Suprapubic skin (tissue), 4 donors: ENCODE data around the gene SHC4. TPM values are rescaled to one million over a fixed set of nuclear protein-coding genes. Genes with fewer than 3 reads are reported as not detected.
A peak's percentile ranks its signal among the peaks of the same experiment; 100 is the strongest.
"Not testable (repeated sequence)": the region's sequence is repeated elsewhere in the genome, so short reads cannot be mapped to it uniquely, and the experiment has no call there.

Source experiments
- DNase-seq, 2 donors: peaks; one replicate each; pipeline ENCODE4 v3.0.0-alpha.2; 2019; ENCODE audit warnings: low spot score in 2 of 2
- H3K27ac ChIP-seq: fragments of 200-600 bp; sonication (generic); one replicate; pipeline ENCODE4 v1.5.1; 2019
- H3K27me3 ChIP-seq: fragments of 200-600 bp; sonication (generic); one replicate; pipeline ENCODE4 v1.5.1; 2019
- H3K36me3 ChIP-seq: fragments of 200-600 bp; sonication (generic); one replicate; pipeline ENCODE4 v1.5.1; 2019
- H3K4me1 ChIP-seq: fragments of 200-600 bp; sonication (generic); one replicate; pipeline ENCODE4 v1.5.1; 2019
- H3K4me3 ChIP-seq: fragments of 200-600 bp; sonication (generic); one replicate; pipeline ENCODE4 v1.5.1; 2019; ENCODE audit warnings: mild to moderate bottlenecking
- H3K9me3 ChIP-seq: fragments of 200-600 bp; sonication (generic); one replicate; pipeline ENCODE4 v1.5.1; 2019
- CTCF ChIP-seq, 2 donors: fragments of 200-600 bp in 1 of 2; fragments of 450-650 bp in 1 of 2; sonication (generic) in 1 of 2; IDR thresholded peaks; one replicate each; pipeline ENCODE4 v1.5.1; 2016 to 2019; ENCODE audit warnings: antibody characterized with exemption in 2 of 2, mild to moderate bottlenecking in 1 of 2, moderate library complexity in 1 of 2
- EP300 ChIP-seq: sonication (generic); formaldehyde crosslinking; IDR thresholded peaks from one replicate; pipeline ENCODE4 v1.6.1; 2017; ENCODE audit warnings: antibody characterized with exemption
- POLR2A ChIP-seq, 2 donors: fragments of 450-650 bp; IDR thresholded peaks; one replicate each; pipeline ENCODE4 v1.6.1; 2017; ENCODE audit warnings: antibody characterized with exemption in 2 of 2, mild to moderate bottlenecking in 2 of 2, moderate library complexity in 2 of 2
- POLR2AphosphoS5 ChIP-seq, 3 donors: sonication (generic); formaldehyde crosslinking; IDR thresholded peaks; one replicate each; pipeline ENCODE4 v1.6.1; 2017; ENCODE audit warnings: antibody characterized with exemption in 3 of 3
- WGBS: methylation state at CpG from one replicate; pipeline ENCODE4 v1.1.5; 2018; 5-methylcytosine and 5-hydroxymethylcytosine counted together
- total RNA-seq, 4 donors: library from RNA; depleted of rRNA; stranded (reverse); fragments of >200 nt; gene quantifications; one replicate each; pipeline ENCODE4 v1.1.0, GENCODE V29; 2016

The SHC4 gene
- total RNA-seq, 4 donors from 2014 or later, result 1.4 to 2.5 (median 1.6) TPM

GRCh38 chr15:48976444-48977088 lies 12.8 kb upstream of the SHC4 start:
- Histone ChIP-seq H3K4me1 (peaks cover 14% of the 10 kb centered on the region), H3K9me3 (no peaks in the 10 kb centered on the region), H3K27me3 (no peaks in the 10 kb centered on the region), H3K27ac (peak overlapping the region; percentile 55), H3K36me3 (no peaks in the 10 kb centered on the region), H3K4me3 (peak overlapping the region; percentile 51)
- TF ChIP-seq EP300, result no peak
- TF ChIP-seq CTCF (IDR thresholded peaks at IDR 0.05), result no peak
- TF ChIP-seq POLR2AphosphoS5 (IDR thresholded peaks at IDR 0.05), result no peak
- no peak for TF ChIP-seq POLR2A (IDR thresholded peaks at IDR 0.05)
- no peak for DNase-seq
- WGBS, result 86% methylated on average over 17 of the region's 17 CpGs

GRCh38 chr15:48975472-48976419 lies 12.0 kb upstream of the SHC4 start:
- TF ChIP-seq EP300 (no peak), CTCF (IDR thresholded peaks at IDR 0.05) (peak; percentile 87 to 99), POLR2AphosphoS5 (IDR thresholded peaks at IDR 0.05) (no peak), POLR2A (IDR thresholded peaks at IDR 0.05) (no peak)
- Histone ChIP-seq H3K4me3 (peak overlapping the region; percentile 51), H3K36me3 (no peaks in the 10 kb centered on the region), H3K9me3 (no peaks in the 10 kb centered on the region), H3K4me1 (peaks cover 14% of the 10 kb centered on the region), H3K27me3 (no peaks in the 10 kb centered on the region), H3K27ac (peak overlapping the region; percentile 55)
- WGBS, result 6% methylated on average over 38 of the region's 53 CpGs
- peak; percentile 81 to 89 for DNase-seq

GRCh38 chr15:48974882-48975281 lies 11.2 kb upstream of the SHC4 start:
- Histone ChIP-seq H3K4me3 (no peak overlapping the region), H3K27ac (no peak overlapping the region), H3K4me1 (peaks cover 14% of the 10 kb centered on the region), H3K36me3 (no peaks in the 10 kb centered on the region), H3K9me3 (no peaks in the 10 kb centered on the region), H3K27me3 (no peaks in the 10 kb centered on the region)
- no peak for DNase-seq
- TF ChIP-seq POLR2A (IDR thresholded peaks at IDR 0.05) (no peak), EP300 (no peak)
- WGBS, result 66% methylated on average over 2 of the region's 2 CpGs

- Histone ChIP-seq H3K4me1 (peaks cover 14% of the 10 kb centered on the region), H3K27me3 (no peaks in the 10 kb centered on the region), H3K9me3 (no peaks in the 10 kb centered on the region), H3K36me3 (no peaks in the 10 kb centered on the region), H3K4me3 (no peak overlapping the region), H3K27ac (no peak overlapping the region)
- no peak for DNase-seq
- WGBS, result 92% methylated on average over 20 of the region's 35 CpGs
- TF ChIP-seq POLR2A (IDR thresholded peaks at IDR 0.05) (no peak), POLR2AphosphoS5 (IDR thresholded peaks at IDR 0.05) (no peak), EP300 (no peak), CTCF (IDR thresholded peaks at IDR 0.05) (no peak)
Measured at GRCh38 chr15:48972750-48973503, 9.2 kb upstream of the SHC4 start.

GRCh38 chr15:48970926-48971325 lies 7.2 kb upstream of the SHC4 start:
- 65% methylated on average over 1 of the region's 1 CpG for WGBS
- not testable (repeated sequence) for H3K27ac ChIP-seq, H3K4me3 ChIP-seq

GRCh38 chr15:48968066-48968465 lies 4.3 kb upstream of the SHC4 start:
- WGBS, result 95% methylated on average over 4 of the region's 4 CpGs

More at GRCh38 chr15:48970926-48971325, 7.2 kb upstream of the SHC4 start:
- not testable (repeated sequence) for DNase-seq, H3K36me3 ChIP-seq, H3K4me1 ChIP-seq, H3K27me3 ChIP-seq, H3K9me3 ChIP-seq

More at GRCh38 chr15:48968066-48968465, 4.3 kb upstream of the SHC4 start:
- no peak for DNase-seq
- TF ChIP-seq POLR2AphosphoS5 (IDR thresholded peaks at IDR 0.05) (no peak), POLR2A (IDR thresholded peaks at IDR 0.05) (no peak), CTCF (IDR thresholded peaks at IDR 0.05) (no peak)
- H3K27ac ChIP-seq, result no peak overlapping the region
- H3K36me3 ChIP-seq, result no peaks in the 10 kb centered on the region
- H3K4me3 ChIP-seq, result no peak overlapping the region
- peaks cover 13% of the 10 kb centered on the region for H3K4me1 ChIP-seq
- H3K9me3 ChIP-seq, result no peaks in the 10 kb centered on the region
- H3K27me3 ChIP-seq, result no peaks in the 10 kb centered on the region
